HepG2 (cell line): Measurements from ENCODE around the gene PP2D1. TPM values are rescaled to one million over a fixed set of nuclear protein-coding genes. Genes with fewer than 3 reads are reported as not detected.

Experiments
- DMAP1 ChIP-seq: IDR thresholded peaks from 2 replicates; pipeline ENCODE4 v1.6.1; 2016
- ELK4 ChIP-seq: sonication (generic); formaldehyde crosslinking; IDR thresholded peaks from 2 replicates; pipeline ENCODE4 v1.9.0; 2021; ENCODE audit warnings: missing genetic modification reagents, borderline replicate concordance
- FUBP1 ChIP-seq: sonication (generic); formaldehyde crosslinking; IDR thresholded peaks from 2 replicates; pipeline ENCODE4 v1.5.1; 2020; ENCODE audit warnings: missing genetic modification reagents, mild to moderate bottlenecking, borderline replicate concordance
- HDAC1 ChIP-seq: sonication (generic); formaldehyde crosslinking; IDR thresholded peaks from 2 replicates; pipeline ENCODE4 v1.5.1; 2020; ENCODE audit warnings: mild to moderate bottlenecking, missing genetic modification reagents
- MAFK ChIP-seq, 2 experiments: IDR thresholded peaks in 1 of 2; conservative IDR thresholded peaks in 1 of 2; 2 replicates each; pipeline ENCODE4 v1.6.1; 2011; ENCODE audit warnings: improper control_type of control experiment in 2 of 2, low read length in 2 of 2
- SOX6 ChIP-seq, 2 experiments: fragments of 450-650 bp in 1 of 2; sonication (generic) in 1 of 2; formaldehyde crosslinking in 1 of 2; IDR thresholded peaks; 2 replicates each; pipeline versions ENCODE4 v1.4.0 to v1.6.1; 2017 to 2020; ENCODE audit warnings: antibody characterized with exemption in 1 of 2, mild to moderate bottlenecking in 1 of 2, missing genetic modification reagents in 1 of 2
- SP2 ChIP-seq: sonication (generic); formaldehyde crosslinking; IDR thresholded peaks from 2 replicates; pipeline ENCODE4 v1.5.1; 2020; ENCODE audit warnings: mild to moderate bottlenecking, missing genetic modification reagents
- TMF1 ChIP-seq: sonication (generic); formaldehyde crosslinking; IDR thresholded peaks from 2 replicates; pipeline ENCODE4 v1.8.1; 2022; ENCODE audit warnings: low read depth, missing genetic modification reagents
- TRIM24 ChIP-seq: sonication (generic); formaldehyde crosslinking; IDR thresholded peaks from 2 replicates; pipeline ENCODE4 v1.8.0; 2022; ENCODE audit warnings: mild to moderate bottlenecking, missing genetic modification reagents
- ZNF317 ChIP-seq: sonication (generic); formaldehyde crosslinking; IDR thresholded peaks from 2 replicates; pipeline ENCODE4 v1.5.0; 2020; ENCODE audit warnings: mild to moderate bottlenecking, missing genetic modification reagents
- ZNF33B ChIP-seq: sonication (generic); formaldehyde crosslinking; IDR thresholded peaks from 2 replicates; pipeline ENCODE4 v1.5.1; 2020; ENCODE audit warnings: mild to moderate bottlenecking, missing genetic modification reagents
- ZNF383 ChIP-seq: sonication (generic); formaldehyde crosslinking; IDR thresholded peaks from 2 replicates; pipeline ENCODE4 v1.4.0; 2020; ENCODE audit warnings: missing genetic modification reagents, mild to moderate bottlenecking, borderline replicate concordance
- ZNF441 ChIP-seq: sonication (generic); formaldehyde crosslinking; IDR thresholded peaks from 2 replicates; pipeline ENCODE4 v1.7.0; 2021; ENCODE audit warnings: missing genetic modification reagents, borderline replicate concordance
- ZNF451 ChIP-seq: sonication (generic); formaldehyde crosslinking; IDR thresholded peaks from 2 replicates; pipeline ENCODE4 v1.5.0; 2020; ENCODE audit warnings: mild to moderate bottlenecking, missing genetic modification reagents
- ZNF703 ChIP-seq: sonication (generic); formaldehyde crosslinking; IDR thresholded peaks from 2 replicates; pipeline ENCODE4 v1.5.1; 2020; ENCODE audit warnings: missing genetic modification reagents, mild to moderate bottlenecking, moderate library complexity, borderline replicate concordance
- ZNF740 ChIP-seq: sonication (generic); formaldehyde crosslinking; IDR thresholded peaks from 2 replicates; pipeline ENCODE4 v1.4.0; 2020; ENCODE audit warnings: missing genetic modification reagents
- polyA plus RNA-seq, 8 experiments: library from polyadenylated mRNA; depleted of rRNA in 3 of 8; stranded (reverse) in 7 of 8; unstranded in 1 of 8; fragments of >200 nt; fragmentation: Illumina TruSeq in 4 of 8; extraction: Trizol in 4 of 8; gene quantifications; 2 replicates each; pipeline versions ENCODE4 v1.2.1 to v1.2.3, GENCODE V29; 2011 to 2016; ENCODE audit warnings: low read depth in 4 of 8, missing spikeins in 1 of 8, mixed read lengths in 1 of 8; ENCODE audit not compliant: insufficient read depth in 1 of 8
- total RNA-seq, 5 experiments: library from RNA; depleted of rRNA; stranded (reverse); fragments of >200 nt; fragmentation: Illumina TruSeq; extraction: Trizol; gene quantifications; 2 replicates each; pipeline ENCODE4 v1.2.3, GENCODE V29; 2016; ENCODE audit warnings: low read depth in 1 of 5
- TF ChIP-seq, protein P1 (sequence below): sonication (generic); formaldehyde crosslinking; IDR thresholded peaks from 2 replicates; pipeline ENCODE4 v1.4.0; 2020; ENCODE audit warnings: missing genetic modification reagents, low read depth, mild to moderate bottlenecking, borderline replicate concordance
- TF ChIP-seq, protein P2 (sequence below): sonication (generic); formaldehyde crosslinking; conservative IDR thresholded peaks from 2 replicates; pipeline ENCODE4 v1.4.0; 2020; ENCODE audit warnings: missing genetic modification reagents

The PP2D1 gene
- total and polyA plus RNA-seq, 2 of the 13 experiments (the other 11 are each of a cell fraction or from before 2014, with no cell fraction given), result not detected

GRCh38 chr3:19947549-19948225 is 64.4 kb downstream of the PP2D1 start (continued):
- TF ChIP-seq, protein P1, sequence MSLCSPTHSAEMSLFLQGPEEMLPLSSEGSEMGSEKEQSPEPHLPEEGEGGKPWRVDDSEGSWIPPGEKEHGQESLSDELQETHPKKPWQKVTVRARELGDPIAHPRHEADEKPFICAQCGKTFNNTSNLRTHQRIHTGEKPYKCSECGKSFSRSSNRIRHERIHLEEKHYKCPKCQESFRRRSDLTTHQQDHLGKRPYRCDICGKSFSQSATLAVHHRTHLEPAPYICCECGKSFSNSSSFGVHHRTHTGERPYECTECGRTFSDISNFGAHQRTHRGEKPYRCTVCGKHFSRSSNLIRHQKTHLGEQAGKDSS (CRISPR knock-in tag), result no peak
- TF ChIP-seq SOX6 (IDR thresholded peaks at IDR 0.05) (no peak), SOX6 (CRISPR knock-in tag; IDR thresholded peaks at IDR 0.05) (no peak), TRIM24 (CRISPR knock-in tag) (no peak), ZNF441 (CRISPR knock-in tag) (no peak), MAFK (conservative IDR thresholded peaks at IDR 0.05 in 1 of 2, IDR thresholded peaks at IDR 0.05 in 1 of 2; ENCODE audit: low read length in 2 of 2) (no peak), ZNF33B (CRISPR knock-in tag) (no peak), ZNF703 (CRISPR knock-in tag) (no peak), ZNF317 (CRISPR knock-in tag) (no peak), ELK4 (CRISPR knock-in tag) (no peak), ZNF740 (CRISPR knock-in tag) (no peak), HDAC1 (peak; percentile 15; the same call in 1 of the 2 replicates), ZNF383 (CRISPR knock-in tag) (peak; percentile 65; the same call in 1 of the 2 replicates), SP2 (no peak), FUBP1 (CRISPR knock-in tag) (no peak), TMF1 (CRISPR knock-in tag) (no peak), ZNF451 (CRISPR knock-in tag) (no peak), DMAP1 (CRISPR knock-in tag) (0 out of 2 replicates have a peak, but pooled peaks have one; percentile 4)
- TF ChIP-seq, protein P2, sequence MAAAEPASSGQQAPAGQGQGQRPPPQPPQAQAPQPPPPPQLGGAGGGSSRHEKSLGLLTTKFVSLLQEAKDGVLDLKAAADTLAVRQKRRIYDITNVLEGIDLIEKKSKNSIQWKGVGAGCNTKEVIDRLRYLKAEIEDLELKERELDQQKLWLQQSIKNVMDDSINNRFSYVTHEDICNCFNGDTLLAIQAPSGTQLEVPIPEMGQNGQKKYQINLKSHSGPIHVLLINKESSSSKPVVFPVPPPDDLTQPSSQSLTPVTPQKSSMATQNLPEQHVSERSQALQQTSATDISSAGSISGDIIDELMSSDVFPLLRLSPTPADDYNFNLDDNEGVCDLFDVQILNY (CRISPR knock-in tag), result no peak
